HCT116 (cell line): Measurements from ENCODE around the gene FCN1.

Source experiments
- ATF3 ChIP-seq: IDR thresholded peaks from 2 replicates; pipeline ENCODE4 v1.6.1; 2012
- CEBPB ChIP-seq: IDR thresholded peaks from 2 replicates; pipeline ENCODE4 v1.6.1; 2012; ENCODE audit warnings: low read depth
- CTCF ChIP-seq, 3 experiments: fragments of 200-600 bp in 1 of 3; sonication (generic) in 1 of 3; IDR thresholded peaks in 2 of 3; conservative IDR thresholded peaks in 1 of 3; 2 replicates each; pipeline ENCODE4 v1.5.1; 2012 to 2017; ENCODE audit warnings: low read depth in 2 of 3, low read length in 2 of 3, antibody characterized with exemption in 1 of 3, borderline replicate concordance in 1 of 3, control low read depth in 1 of 3, mild to moderate bottlenecking in 1 of 3, mixed read lengths in 1 of 3, mixed run types in 1 of 3, moderate library complexity in 1 of 3; ENCODE audit not compliant: insufficient read depth in 1 of 3
- EZH2 ChIP-seq: fragments of 200-600 bp; sonication (generic); IDR thresholded peaks from 2 replicates; pipeline ENCODE4 v1.6.1; 2017; ENCODE audit warnings: antibody characterized with exemption, mixed run types
- JUND ChIP-seq: IDR thresholded peaks from 2 replicates; pipeline ENCODE4 v1.6.1; 2012
- POLR2A ChIP-seq: IDR thresholded peaks from 2 replicates; pipeline ENCODE4 v1.7.0; 2011; ENCODE audit warnings: borderline replicate concordance; ENCODE audit not compliant: insufficient read depth, insufficient read length; ENCODE audit errors: extremely low read depth
- POLR2AphosphoS5 ChIP-seq: IDR thresholded peaks from 2 replicates; pipeline ENCODE4 v1.6.1; 2011; ENCODE audit warnings: mild to moderate bottlenecking, low read depth, low read length, moderate library complexity
- RAD21 ChIP-seq: IDR thresholded peaks from 2 replicates; pipeline ENCODE4 v1.6.1; 2012; ENCODE audit warnings: low read depth, mild to moderate bottlenecking
- REST ChIP-seq: IDR thresholded peaks from 2 replicates; pipeline ENCODE4 v1.6.1; 2012; ENCODE audit warnings: low read depth
- SRF ChIP-seq: IDR thresholded peaks from 2 replicates; pipeline ENCODE4 v1.6.1; 2012; ENCODE audit warnings: low read depth
- YY1 ChIP-seq: IDR thresholded peaks from 2 replicates; pipeline ENCODE4 v1.6.1; 2011; ENCODE audit warnings: low read length, low read depth, moderate library complexity, mild to moderate bottlenecking; ENCODE audit not compliant: insufficient replicate concordance; ENCODE audit errors: extremely low read depth
- ZBTB33 ChIP-seq: IDR thresholded peaks from 2 replicates; pipeline ENCODE4 v1.6.1; 2011; ENCODE audit warnings: mild to moderate bottlenecking, low read length, moderate library complexity; ENCODE audit not compliant: insufficient replicate concordance; ENCODE audit errors: extremely low read depth

- TF ChIP-seq POLR2A (no peak), CTCF (IDR thresholded peaks at IDR 0.05 in 2 of 3, conservative IDR thresholded peaks at IDR 0.05 in 1 of 3; ENCODE audit: borderline replicate concordance in 1 of 3, insufficient read depth in 1 of 3, low read depth in 2 of 3, low read length in 2 of 3) (no peak), REST (no peak), SRF (no peak), RAD21 (no peak), ATF3 (no peak), POLR2AphosphoS5 (no peak), EZH2 (no peak), JUND (no peak), CEBPB (no peak), YY1 (no peak), ZBTB33 (no peak)
These were observed 24.8 kb downstream of the FCN1 start for GRCh38 chr9:134892820-134893420.
